ENCODE results near the gene GRK5.

- TF ChIP-seq, protein P1, sequence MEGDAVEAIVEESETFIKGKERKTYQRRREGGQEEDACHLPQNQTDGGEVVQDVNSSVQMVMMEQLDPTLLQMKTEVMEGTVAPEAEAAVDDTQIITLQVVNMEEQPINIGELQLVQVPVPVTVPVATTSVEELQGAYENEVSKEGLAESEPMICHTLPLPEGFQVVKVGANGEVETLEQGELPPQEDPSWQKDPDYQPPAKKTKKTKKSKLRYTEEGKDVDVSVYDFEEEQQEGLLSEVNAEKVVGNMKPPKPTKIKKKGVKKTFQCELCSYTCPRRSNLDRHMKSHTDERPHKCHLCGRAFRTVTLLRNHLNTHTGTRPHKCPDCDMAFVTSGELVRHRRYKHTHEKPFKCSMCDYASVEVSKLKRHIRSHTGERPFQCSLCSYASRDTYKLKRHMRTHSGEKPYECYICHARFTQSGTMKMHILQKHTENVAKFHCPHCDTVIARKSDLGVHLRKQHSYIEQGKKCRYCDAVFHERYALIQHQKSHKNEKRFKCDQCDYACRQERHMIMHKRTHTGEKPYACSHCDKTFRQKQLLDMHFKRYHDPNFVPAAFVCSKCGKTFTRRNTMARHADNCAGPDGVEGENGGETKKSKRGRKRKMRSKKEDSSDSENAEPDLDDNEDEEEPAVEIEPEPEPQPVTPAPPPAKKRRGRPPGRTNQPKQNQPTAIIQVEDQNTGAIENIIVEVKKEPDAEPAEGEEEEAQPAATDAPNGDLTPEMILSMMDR (IDR thresholded peaks at IDR 0.05) = no peak
- TF ChIP-seq POLR2AphosphoS5 (IDR thresholded peaks at IDR 0.05) (no peak), POLR2A (IDR thresholded peaks at IDR 0.05) (no peak)
Observed at GRCh38 chr10:119404719-119405519, 197.5 kb downstream of the GRK5 start.
